HepG2 (cell line): Measurements from ENCODE around the gene SEZ6L. TPM values are rescaled to one million over a fixed set of nuclear protein-coding genes. Genes with fewer than 3 reads are reported as not detected.

ENCODE experiments used
- ATAC-seq: fragments of 200-7000 bp; cut with Tn5 transposase; 3 replicates; pipeline ENCODE4 v1.9.1; 2020; ENCODE audit warnings: mild to moderate bottlenecking, moderate library complexity
- BruUV-seq: library from RNA; stranded (reverse); fragments of 400-500 nt; replicated peaks from 2 replicates; lab custom pipeline; 2021; lab: Mats Ljungman, UMichigan
- CTCF ChIA-PET: fragments of 300-600 bp; formaldehyde crosslinking; extraction: SDS; loops from one replicate; lab custom pipeline; 2021; ENCODE audit warnings: low total read pairs, inconsistent platforms, low intra/inter-chr PET ratio; lab: Yijun Ruan, JAX
- POLR2A ChIA-PET: fragments of 350-600 bp; sonication (Branson Sonifier 250); formaldehyde crosslinking; loops from one replicate; lab custom pipeline; 2020; ENCODE audit warnings: antibody characterized with exemption, inconsistent platforms; lab: Yijun Ruan, JAX
- DNase-seq: peaks from one replicate; pipeline ENCODE4 v3.0.0-alpha.2; 2015; ENCODE audit warnings: low spot score
- FAIRE-seq: peaks from 3 replicates; lab custom pipeline; 2011; peaks lifted over from hg19 to GRCh38; lab: Jason Lieb, UNC
- H2AFZ ChIP-seq: one replicate; pipeline ENCODE4 v1.6.1; 2011; ENCODE audit warnings: low read length, inconsistent platforms
- H3K27ac ChIP-seq: fragments of 300-600 bp; 3 replicates; pipeline ENCODE4 v1.8.0; 2011; ENCODE audit warnings: mixed run types, mild to moderate bottlenecking, mixed read lengths, low read length, inconsistent platforms; ENCODE audit not compliant: insufficient read depth; ENCODE audit errors: extremely low read length
- H3K27me3 ChIP-seq, 2 experiments: fragments of 200-600 bp in 1 of 2; 2 replicates in 1 of 2; 3 replicates in 1 of 2; pipeline versions ENCODE4 v1.6.0 to v1.8.0; 2011; ENCODE audit warnings: low read length in 2 of 2, mild to moderate bottlenecking in 2 of 2, moderate library complexity in 2 of 2, inconsistent platforms in 1 of 2; ENCODE audit not compliant: insufficient read depth in 2 of 2, control insufficient read depth in 1 of 2
- H3K36me3 ChIP-seq, 2 experiments: fragments of 200-600 bp in 1 of 2; replicated peaks in 1 of 2; 2 replicates in 1 of 2; 3 replicates in 1 of 2; pipeline versions ENCODE4 v1.5.1 to v1.8.0; 2011; ENCODE audit warnings: low read length in 2 of 2, inconsistent platforms in 1 of 2; ENCODE audit not compliant: insufficient read depth in 2 of 2, control insufficient read depth in 1 of 2
- H3K4me1 ChIP-seq: 2 replicates; pipeline ENCODE4 v1.5.1; 2012; ENCODE audit warnings: low read length, inconsistent platforms; ENCODE audit not compliant: insufficient read depth
- H3K4me2 ChIP-seq: 2 replicates; pipeline ENCODE4 v1.6.0; 2011; ENCODE audit warnings: low read depth, low read length, inconsistent platforms
- H3K4me3 ChIP-seq, 3 experiments: fragments of 200-600 bp in 1 of 3; sonication (generic), shearing (Covaris generic) in 1 of 3; replicated peaks in 1 of 3; 2 replicates each; pipeline ENCODE4 v1.5.1; 2011 to 2016; ENCODE audit warnings: low read length in 3 of 3, inconsistent platforms in 2 of 3, low read depth in 2 of 3, mild to moderate bottlenecking in 2 of 3, control low read depth in 1 of 3, mixed read lengths in 1 of 3; ENCODE audit not compliant: insufficient read depth in 1 of 3
- H3K79me2 ChIP-seq: one replicate; pipeline ENCODE4 v1.6.1; 2011; ENCODE audit warnings: low read length, inconsistent platforms; ENCODE audit not compliant: insufficient read depth
- H3K9ac ChIP-seq: 2 replicates; pipeline ENCODE4 v1.6.0; 2011; ENCODE audit warnings: mild to moderate bottlenecking, low read depth, low read length, inconsistent platforms; ENCODE audit not compliant: insufficient read depth
- H3K9me3 ChIP-seq: 2 replicates; pipeline ENCODE4 v1.5.1; 2012; ENCODE audit warnings: mild to moderate bottlenecking, low read length
- H4K20me1 ChIP-seq: 2 replicates; pipeline ENCODE4 v1.6.0; 2011; ENCODE audit warnings: inconsistent platforms, mild to moderate bottlenecking, low read length, moderate library complexity; ENCODE audit not compliant: insufficient read depth
- E2F1 ChIP-seq: sonication (generic); formaldehyde crosslinking; IDR thresholded peaks from 2 replicates; pipeline ENCODE4 v1.5.0; 2020; ENCODE audit warnings: missing genetic modification reagents
- MAF1 ChIP-seq: sonication (generic); formaldehyde crosslinking; IDR thresholded peaks from 2 replicates; pipeline ENCODE4 v1.5.0; 2020; ENCODE audit warnings: missing genetic modification reagents, borderline replicate concordance
- TBP ChIP-seq: sonication (generic); formaldehyde crosslinking; IDR thresholded peaks from 2 replicates; pipeline ENCODE4 v1.5.0; 2020; ENCODE audit warnings: missing genetic modification reagents
- TERF1 ChIP-seq: sonication (generic); formaldehyde crosslinking; IDR thresholded peaks from 2 replicates; pipeline ENCODE4 v1.8.0; 2022; ENCODE audit warnings: mild to moderate bottlenecking, missing genetic modification reagents, moderate library complexity
- TOE1 ChIP-seq: sonication (generic); formaldehyde crosslinking; IDR thresholded peaks from 2 replicates; pipeline ENCODE4 v1.4.0; 2020; ENCODE audit warnings: mild to moderate bottlenecking, missing genetic modification reagents
- UBTF ChIP-seq: sonication (generic); formaldehyde crosslinking; IDR thresholded peaks from 2 replicates; pipeline ENCODE4 v1.4.0; 2020; ENCODE audit warnings: mild to moderate bottlenecking, missing genetic modification reagents
- ZBED4 ChIP-seq: sonication (generic); formaldehyde crosslinking; IDR thresholded peaks from 2 replicates; pipeline ENCODE4 v1.4.0; 2020; ENCODE audit warnings: missing genetic modification reagents, borderline replicate concordance
- ZNF121 ChIP-seq: sonication (generic); formaldehyde crosslinking; IDR thresholded peaks from 2 replicates; pipeline ENCODE4 v1.5.0; 2020; ENCODE audit warnings: mild to moderate bottlenecking, missing genetic modification reagents
- ZNF207 ChIP-seq: fragments of 450-650 bp; IDR thresholded peaks from 2 replicates; pipeline ENCODE4 v1.6.1; 2016; ENCODE audit warnings: antibody characterized with exemption, borderline replicate concordance
- ZNF296 ChIP-seq: sonication (generic); formaldehyde crosslinking; conservative IDR thresholded peaks from 2 replicates; pipeline ENCODE4 v1.5.0; 2020; ENCODE audit warnings: mild to moderate bottlenecking, missing genetic modification reagents
- ZNF512 ChIP-seq: sonication (generic); formaldehyde crosslinking; IDR thresholded peaks from 2 replicates; pipeline ENCODE4 v1.4.0; 2020; ENCODE audit warnings: mild to moderate bottlenecking, missing genetic modification reagents
- ZNF709 ChIP-seq: sonication (generic); formaldehyde crosslinking; IDR thresholded peaks from 2 replicates; pipeline ENCODE4 v1.5.0; 2020; ENCODE audit warnings: mild to moderate bottlenecking, missing genetic modification reagents
- WGBS: methylation state at CpG from one replicate; pipeline ENCODE4 v1.1.6; 2017; ENCODE audit warnings: low lambda C conversion rate; 5-methylcytosine and 5-hydroxymethylcytosine counted together
- in situ Hi-C: cut with HindIII; loops from 2 replicates; pipeline ENCODE4 v1.10.0; 2017; ENCODE audit warnings: low pct_unique_long_range_greater_than_20kb; ENCODE audit not compliant: extremely low pct_ligation_motif_present
- intact Hi-C: fragments of 100-400 bp; cut with micrococcal nuclease; formaldehyde crosslinking; loops from one replicate; pipeline ENCODE4 v1.10.0; 2022; ENCODE audit not compliant: unreplicated experiment
- polyA plus RNA-seq, 8 experiments: library from polyadenylated mRNA; depleted of rRNA in 3 of 8; stranded (reverse) in 7 of 8; unstranded in 1 of 8; fragments of >200 nt; fragmentation: Illumina TruSeq in 4 of 8; extraction: Trizol in 4 of 8; gene quantifications; 2 replicates each; pipeline versions ENCODE4 v1.2.1 to v1.2.3, GENCODE V29; 2011 to 2016; ENCODE audit warnings: low read depth in 4 of 8, missing spikeins in 1 of 8, mixed read lengths in 1 of 8; ENCODE audit not compliant: insufficient read depth in 1 of 8
- total RNA-seq, 5 experiments: library from RNA; depleted of rRNA; stranded (reverse); fragments of >200 nt; fragmentation: Illumina TruSeq; extraction: Trizol; gene quantifications; 2 replicates each; pipeline ENCODE4 v1.2.3, GENCODE V29; 2016; ENCODE audit warnings: low read depth in 1 of 5

SEZ6L gene
- total and polyA plus RNA-seq, 2 of the 13 experiments (the other 11 are each of a cell fraction or from before 2014, with no cell fraction given): not detected

- FAIRE-seq (no peak), ATAC-seq (peak; percentile 79), DNase-seq (no peak)
- no TSS peak for BruUV-seq
- Histone ChIP-seq H3K4me3 (peak within 1 kb of the TSS; percentile 51 to 67 (median 65)), H3K79me2 (no peaks in the 10 kb centered on the region), H3K27me3 (peaks cover 10 to 42% of the 10 kb centered on the region in 2 experiments), H3K9me3 (no peaks in the 10 kb centered on the region), H2AFZ (peak within 1 kb of the TSS; percentile 52), H3K4me1 (peaks cover 5% of the 10 kb centered on the region; the same call in 1 of the 2 replicates), H4K20me1 (no peaks in the 10 kb centered on the region), H3K27ac (no peak within 1 kb of the TSS), H3K4me2 (peak within 1 kb of the TSS; percentile 74), H3K9ac (no peak within 1 kb of the TSS), H3K36me3 (no peaks in the 10 kb centered on the region)
- whole genome bisulfite sequencing: 27% methylated on average over 36 of the region's 96 CpGs
- ChIA-PET POLR2A (no interaction called here), CTCF (no interaction called here)
- intact Hi-C loops (no loop called here), in situ Hi-C loops (no loop called here)
- TF ChIP-seq ZNF121 (CRISPR knock-in tag) (no peak), TOE1 (CRISPR knock-in tag) (no peak), ZNF709 (CRISPR knock-in tag) (no peak), TERF1 (CRISPR knock-in tag) (no peak), TBP (CRISPR knock-in tag) (no peak), MAF1 (CRISPR knock-in tag) (no peak), UBTF (CRISPR knock-in tag) (peak; percentile 9; the same call in 1 of the 2 replicates), ZNF512 (CRISPR knock-in tag) (peak; percentile 90), ZBED4 (CRISPR knock-in tag) (no peak), ZNF207 (no peak), ZNF296 (no peak), E2F1 (CRISPR knock-in tag) (no peak)
Measured at GRCh38 chr22:26428515-26429457, 259.5 kb downstream of the SEZ6L start, which contains the start of gene ASPHD2. Gene ASPHD2, plus strand, starts transcription at chr22:26429260. Its CDS starts 4,356 bp downstream, at chr22:26433616.
